ENCODE data around the gene IFRD2.
A peak's percentile ranks its signal among the peaks of the same experiment; 100 is the strongest.

The IFRD2 gene

DNA sequence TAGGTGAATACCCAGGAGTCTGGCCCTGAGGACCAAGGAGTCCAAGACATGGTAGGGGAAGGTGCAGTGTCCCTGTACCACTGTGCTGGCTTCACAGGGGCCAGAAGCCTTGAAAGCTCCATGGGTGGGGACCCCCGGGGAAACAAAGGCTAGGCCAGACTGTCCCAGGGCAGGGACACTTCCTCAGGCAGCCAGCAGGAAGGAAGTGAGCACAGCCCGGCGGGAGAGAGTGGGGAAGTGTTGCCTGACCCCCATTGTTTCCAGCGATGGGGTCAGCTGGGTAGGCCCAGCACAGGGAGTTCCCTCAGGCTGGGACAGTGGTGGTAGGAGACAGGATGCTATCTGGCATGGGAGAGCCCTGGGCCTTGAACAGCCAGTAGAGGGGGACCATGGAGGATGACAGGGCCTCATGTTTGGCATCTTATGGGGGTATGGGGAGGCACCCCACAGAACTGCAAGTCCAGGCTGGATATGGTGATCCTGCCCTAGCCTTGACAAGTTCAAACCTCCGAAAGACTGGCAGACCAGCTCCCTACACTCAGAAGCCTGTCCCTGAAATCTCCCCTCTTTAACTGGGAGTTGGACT lies 31.5 kb upstream of the IFRD2 start:
- H3K4me3 ChIP-seq (ENCODE audit: low read length): no peak overlapping the region
- TF ChIP-seq CTCF (conservative IDR thresholded peaks at IDR 0.05; ENCODE audit: low read depth, low read length): no peak
- DNase-seq (ENCODE audit: low read depth): no peak

DNA sequence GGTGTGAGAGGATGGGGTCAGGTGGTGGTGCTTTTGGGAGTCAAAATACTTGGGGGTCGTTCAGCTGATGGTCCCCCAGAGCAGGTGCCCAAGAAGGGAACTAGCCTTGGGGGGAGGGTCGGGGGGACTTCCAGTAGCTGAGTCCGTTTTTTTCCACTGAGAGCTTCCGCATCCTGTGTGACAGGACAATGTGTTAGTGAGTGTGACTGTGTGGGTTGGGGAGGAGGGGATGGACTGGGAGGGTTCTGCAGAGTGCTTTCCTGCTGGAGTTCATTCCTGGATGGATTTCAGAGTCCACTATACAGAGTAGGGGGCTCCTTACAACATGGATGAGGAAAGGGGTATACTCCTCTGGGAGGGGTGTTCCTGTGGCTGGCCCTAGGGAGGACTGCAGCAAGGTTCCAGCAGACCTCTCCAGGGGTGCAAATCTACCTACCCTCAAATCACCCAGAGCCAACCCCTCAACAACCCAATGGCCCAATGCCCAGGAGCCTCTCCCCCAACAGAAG lies 30.9 kb upstream of the IFRD2 start:
- no peak overlapping the region for H3K4me3 ChIP-seq (ENCODE audit: low read length)
- no peak for TF ChIP-seq CTCF (conservative IDR thresholded peaks at IDR 0.05; ENCODE audit: low read depth, low read length)

GRCh38 chr3:50322386-50323091 lies 30.3 kb upstream of the IFRD2 start, which contains the start of gene HYAL2:
TSS of gene HYAL2 (minus strand) at chr3:50322745. CDS start at chr3:50320489, 2,256 bp downstream.
- no peak for TF ChIP-seq CTCF (conservative IDR thresholded peaks at IDR 0.05; ENCODE audit: low read depth, low read length)
- H3K4me3 ChIP-seq (ENCODE audit: low read length): peak within 1 kb of the TSS; percentile 90
- no peak for DNase-seq (ENCODE audit: low read depth)

More for the DNA sequence above, 30.9 kb upstream of the IFRD2 start:
- DNase-seq (ENCODE audit: low read depth): no peak

- no peak for DNase-seq (ENCODE audit: low read depth)
- TF ChIP-seq CTCF (conservative IDR thresholded peaks at IDR 0.05; ENCODE audit: low read depth, low read length): no peak
- H3K4me3 ChIP-seq (ENCODE audit: low read length): peak overlapping the region; percentile 90
Measured at GRCh38 chr3:50322115-50322385, 29.8 kb upstream of the IFRD2 start.

- TF ChIP-seq CTCF (conservative IDR thresholded peaks at IDR 0.05; ENCODE audit: low read depth, low read length): peak; percentile 57
- peak; percentile 63 for DNase-seq (ENCODE audit: low read depth)
- H3K4me3 ChIP-seq (ENCODE audit: low read length): peak overlapping the region; percentile 90
Measured at GRCh38 chr3:50321336-50322114, 29.3 kb upstream of the IFRD2 start.

DNA sequence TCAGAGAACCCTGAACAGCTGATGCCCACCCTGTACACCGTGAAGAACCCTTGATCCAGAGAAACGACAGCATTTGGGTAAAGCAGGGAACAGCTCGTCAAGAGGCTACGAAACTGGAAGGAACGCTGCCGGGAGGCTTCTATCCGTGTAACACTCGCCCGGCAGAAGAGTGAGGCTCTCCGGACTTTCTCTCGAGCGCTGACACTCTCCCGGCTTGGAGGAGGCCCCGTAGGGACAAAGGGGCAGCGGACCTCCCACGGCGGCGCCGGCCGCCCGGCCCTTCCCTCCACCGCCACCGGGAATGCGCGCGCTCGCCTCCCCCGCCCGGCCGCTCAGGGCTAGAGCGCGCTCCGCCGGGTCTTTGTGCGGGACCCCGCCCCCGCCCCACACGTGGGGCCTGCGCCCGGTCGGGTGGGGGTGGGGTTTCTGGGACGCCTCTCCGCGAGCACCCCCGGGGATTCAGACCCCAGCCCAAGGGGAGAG lies 28.7 kb upstream of the IFRD2 start:
- no peak for DNase-seq (ENCODE audit: low read depth)
- no peak for TF ChIP-seq CTCF (conservative IDR thresholded peaks at IDR 0.05; ENCODE audit: low read depth, low read length)

More for the DNA sequence above, 28.7 kb upstream of the IFRD2 start:
- H3K4me3 ChIP-seq (ENCODE audit: low read length): peak overlapping the region; percentile 90

Measured in retinal pigment epithelial cell (primary cell).